ENCODE measurements around the gene ACTL7B. TPM values are rescaled to one million over a fixed set of nuclear protein-coding genes. Genes with fewer than 3 reads are reported as not detected.

Gene ACTL7B
- total RNA-seq, 6 experiments from 2014 or later = not detected

GRCh38 chr9:108835831-108836230, 20.0 kb downstream of the ACTL7B start:
- Mint-ChIP-seq H3K27ac (no peak overlapping the region), H3K9me3 (no peaks in the 10 kb centered on the region), H3K27me3 (ENCODE audit: insufficient read depth) (peaks cover 4% of the 10 kb centered on the region; the same call in 1 of the 2 replicates), H3K4me3 (no peak overlapping the region), H3K4me1 (ENCODE audit: low read depth) (peaks cover 20% of the 10 kb centered on the region), H3K36me3 (ENCODE audit: low read depth) (no peaks in the 10 kb centered on the region)
- DNase-seq = no peak
- TF ChIP-seq CTCF (IDR thresholded peaks at IDR 0.05) = no peak

GRCh38 chr9:108834959-108835665, 20.7 kb downstream of the ACTL7B start:
- Mint-ChIP-seq H3K27me3 (ENCODE audit: insufficient read depth) (peaks cover 4% of the 10 kb centered on the region; the same call in 1 of the 2 replicates), H3K4me1 (ENCODE audit: low read depth) (peaks cover 27% of the 10 kb centered on the region), H3K36me3 (ENCODE audit: low read depth) (no peaks in the 10 kb centered on the region), H3K9me3 (no peaks in the 10 kb centered on the region), H3K27ac (no peak overlapping the region), H3K4me3 (no peak overlapping the region)
- DNase-seq = no peak
- no peak for TF ChIP-seq CTCF (IDR thresholded peaks at IDR 0.05)

GRCh38 chr9:108832179-108832500, 23.6 kb downstream of the ACTL7B start:
- no peak for TF ChIP-seq CTCF (IDR thresholded peaks at IDR 0.05)
- Mint-ChIP-seq H3K27me3 (ENCODE audit: insufficient read depth) (no peaks in the 10 kb centered on the region; the same call in 1 of the 2 replicates), H3K4me3 (no peak overlapping the region), H3K36me3 (ENCODE audit: low read depth) (no peaks in the 10 kb centered on the region), H3K9me3 (no peaks in the 10 kb centered on the region), H3K4me1 (ENCODE audit: low read depth) (peaks cover 22% of the 10 kb centered on the region), H3K27ac (no peak overlapping the region)
- DNase-seq = no peak

GRCh38 chr9:108831496-108832178, 24.1 kb downstream of the ACTL7B start:
- no peak for TF ChIP-seq CTCF (IDR thresholded peaks at IDR 0.05)
- no peaks in the 10 kb centered on the region for H3K9me3 Mint-ChIP-seq
- no peaks in the 10 kb centered on the region for H3K36me3 Mint-ChIP-seq (ENCODE audit: low read depth)
- H3K27ac Mint-ChIP-seq = no peak overlapping the region
- no peak for DNase-seq
- H3K27me3 Mint-ChIP-seq (ENCODE audit: insufficient read depth) = no peaks in the 10 kb centered on the region; the same call in 1 of the 2 replicates
- H3K4me1 Mint-ChIP-seq (ENCODE audit: low read depth) = peaks cover 22% of the 10 kb centered on the region
- no peak overlapping the region for H3K4me3 Mint-ChIP-seq

GRCh38 chr9:108830272-108830671, 25.5 kb downstream of the ACTL7B start:
- Mint-ChIP-seq H3K36me3 (ENCODE audit: low read depth) (no peaks in the 10 kb centered on the region), H3K27me3 (ENCODE audit: insufficient read depth) (no peaks in the 10 kb centered on the region; the same call in 1 of the 2 replicates)

More at GRCh38 chr9:108830272-108830671, 25.5 kb downstream of the ACTL7B start:
- TF ChIP-seq CTCF (IDR thresholded peaks at IDR 0.05) = no peak
- Mint-ChIP-seq H3K4me3 (no peak overlapping the region), H3K27ac (no peak overlapping the region), H3K4me1 (ENCODE audit: low read depth) (peaks cover 12% of the 10 kb centered on the region), H3K9me3 (no peaks in the 10 kb centered on the region)
- no peak for DNase-seq
